GM12878 (cell line): Measurements from ENCODE around the gene ESPNL.

Experiments used
- ELK1 ChIP-seq: IDR thresholded peaks from 2 replicates; pipeline ENCODE4 v1.6.1; 2012; ENCODE audit warnings: low read depth, low read length, improper control_type of control experiment
- EP300 ChIP-seq, 2 experiments: fragments of 150-350 bp in 1 of 2; IDR thresholded peaks; 2 replicates each; pipeline ENCODE4 v1.6.1; 2011 to 2012; ENCODE audit warnings: low read depth in 2 of 2, low read length in 2 of 2, borderline replicate concordance in 1 of 2, improper control_type of control experiment in 1 of 2, inconsistent platforms in 1 of 2; ENCODE audit not compliant: control insufficient read depth in 1 of 2
- MXI1 ChIP-seq: fragments of 150-350 bp; IDR thresholded peaks from 2 replicates; pipeline ENCODE4 v1.6.1; 2011; ENCODE audit warnings: low read depth, mild to moderate bottlenecking, inconsistent platforms, low read length, improper control_type of control experiment
- RFX5 ChIP-seq: IDR thresholded peaks from 2 replicates; pipeline ENCODE4 v1.6.1; 2011; ENCODE audit warnings: low read depth, low read length, improper control_type of control experiment
- SMARCA5 ChIP-seq: fragments of 450-650 bp; IDR thresholded peaks from 2 replicates; pipeline ENCODE4 v1.6.1; 2017; ENCODE audit warnings: mild to moderate bottlenecking
- SP1 ChIP-seq: IDR thresholded peaks from one replicate; pipeline ENCODE4 v1.6.1; 2011; ENCODE audit warnings: low read depth, low read length
- TF ChIP-seq, protein P1 (sequence below), 3 experiments: IDR thresholded peaks in 2 of 3; conservative IDR thresholded peaks in 1 of 3; 2 replicates each; pipeline ENCODE4 v1.5.1; 2011; ENCODE audit warnings: low read depth in 3 of 3, low read length in 3 of 3, mild to moderate bottlenecking in 3 of 3, control low read depth in 2 of 3, moderate library complexity in 2 of 3, inconsistent platforms in 1 of 3, mixed read lengths in 1 of 3; ENCODE audit not compliant: control insufficient read depth in 2 of 3, insufficient read depth in 1 of 3; ENCODE audit errors: extremely low read depth in 1 of 3

GRCh38 chr2:238104226-238104690 is 4.1 kb downstream of the ESPNL start:
- TF ChIP-seq ELK1 (no peak), SP1 (no peak), EP300 (IDR thresholded peaks at IDR 0.05; ENCODE audit: borderline replicate concordance in 1 of 2, control insufficient read depth in 1 of 2, low read depth in 2 of 2, low read length in 2 of 2) (no peak), MXI1 (no peak), RFX5 (no peak), SMARCA5 (no peak)
- TF ChIP-seq, protein P1, sequence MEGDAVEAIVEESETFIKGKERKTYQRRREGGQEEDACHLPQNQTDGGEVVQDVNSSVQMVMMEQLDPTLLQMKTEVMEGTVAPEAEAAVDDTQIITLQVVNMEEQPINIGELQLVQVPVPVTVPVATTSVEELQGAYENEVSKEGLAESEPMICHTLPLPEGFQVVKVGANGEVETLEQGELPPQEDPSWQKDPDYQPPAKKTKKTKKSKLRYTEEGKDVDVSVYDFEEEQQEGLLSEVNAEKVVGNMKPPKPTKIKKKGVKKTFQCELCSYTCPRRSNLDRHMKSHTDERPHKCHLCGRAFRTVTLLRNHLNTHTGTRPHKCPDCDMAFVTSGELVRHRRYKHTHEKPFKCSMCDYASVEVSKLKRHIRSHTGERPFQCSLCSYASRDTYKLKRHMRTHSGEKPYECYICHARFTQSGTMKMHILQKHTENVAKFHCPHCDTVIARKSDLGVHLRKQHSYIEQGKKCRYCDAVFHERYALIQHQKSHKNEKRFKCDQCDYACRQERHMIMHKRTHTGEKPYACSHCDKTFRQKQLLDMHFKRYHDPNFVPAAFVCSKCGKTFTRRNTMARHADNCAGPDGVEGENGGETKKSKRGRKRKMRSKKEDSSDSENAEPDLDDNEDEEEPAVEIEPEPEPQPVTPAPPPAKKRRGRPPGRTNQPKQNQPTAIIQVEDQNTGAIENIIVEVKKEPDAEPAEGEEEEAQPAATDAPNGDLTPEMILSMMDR (IDR thresholded peaks at IDR 0.05 in 2 of 3, conservative IDR thresholded peaks at IDR 0.05 in 1 of 3; ENCODE audit: control insufficient read depth in 2 of 3, extremely low read depth in 1 of 3, insufficient read depth in 1 of 3, low read depth in 3 of 3, low read length in 3 of 3): no peak
